H9 (cell line): ENCODE data around the gene NRG3. TPM values are rescaled to one million over a fixed set of nuclear protein-coding genes. Genes with fewer than 3 reads are reported as not detected.

Experiments used
- DNase-seq: peaks from one replicate; pipeline ENCODE4 v3.0.0-alpha.2; 2017
- H2AFZ ChIP-seq: one replicate; pipeline ENCODE4 v1.6.1; 2013; ENCODE audit warnings: mild to moderate bottlenecking, low read length, control low read depth, moderate library complexity
- H2AK5ac ChIP-seq: 2 replicates; pipeline ENCODE4 v1.6.1; 2013; ENCODE audit warnings: low read length, control low read depth, mixed read lengths; ENCODE audit not compliant: insufficient read length
- H2BK120ac ChIP-seq: one replicate; pipeline ENCODE4 v1.6.1; 2013; ENCODE audit warnings: low read depth, mild to moderate bottlenecking, low read length, control low read depth, inconsistent platforms; ENCODE audit not compliant: poor library complexity, severe bottlenecking
- H2BK12ac ChIP-seq: 2 replicates; pipeline ENCODE4 v1.6.1; 2013; ENCODE audit warnings: low read length, control low read depth, mixed read lengths, low read depth; ENCODE audit not compliant: insufficient read length
- H2BK15ac ChIP-seq: 2 replicates; pipeline ENCODE4 v1.6.1; 2013; ENCODE audit warnings: low read depth, low read length, control low read depth
- H2BK20ac ChIP-seq: one replicate; pipeline ENCODE4 v1.6.1; 2013; ENCODE audit warnings: low read depth, mild to moderate bottlenecking, low read length, control low read depth, inconsistent platforms; ENCODE audit not compliant: poor library complexity, severe bottlenecking
- H2BK5ac ChIP-seq: 2 replicates; pipeline ENCODE4 v1.6.1; 2013; ENCODE audit warnings: low read length, control low read depth, mixed read lengths; ENCODE audit not compliant: insufficient read length
- H3K14ac ChIP-seq: 2 replicates; pipeline ENCODE4 v1.6.1; 2013; ENCODE audit warnings: low read length, control low read depth; ENCODE audit not compliant: insufficient read depth
- H3K18ac ChIP-seq: 2 replicates; pipeline ENCODE4 v1.6.1; 2013; ENCODE audit warnings: low read depth, mild to moderate bottlenecking, mixed read lengths, low read length, control low read depth; ENCODE audit not compliant: insufficient read length
- H3K23ac ChIP-seq: 2 replicates; pipeline ENCODE4 v1.6.1; 2013; ENCODE audit warnings: low read length, control low read depth, mixed read lengths, low read depth; ENCODE audit not compliant: insufficient read length
- H3K23me2 ChIP-seq: 2 replicates; pipeline ENCODE4 v1.6.1; 2013; ENCODE audit warnings: low read depth, mild to moderate bottlenecking, mixed read lengths, low read length, control low read depth; ENCODE audit not compliant: insufficient read length, poor library complexity, severe bottlenecking
- H3K27ac ChIP-seq: 2 replicates; pipeline ENCODE4 v1.5.1; 2013; ENCODE audit warnings: low read length, control low read depth, mixed read lengths, low read depth; ENCODE audit not compliant: insufficient read length
- H3K27me3 ChIP-seq: 2 replicates; pipeline ENCODE4 v1.6.1; 2013; ENCODE audit warnings: low read length, control low read depth, inconsistent platforms; ENCODE audit not compliant: insufficient read depth
- H3K4ac ChIP-seq: 2 replicates; pipeline ENCODE4 v1.6.1; 2013; ENCODE audit warnings: low read depth, mild to moderate bottlenecking, control low read depth, inconsistent platforms, low read length, moderate library complexity
- H3K4me1 ChIP-seq: 2 replicates; pipeline ENCODE4 v1.6.1; 2013; ENCODE audit warnings: low read length, control low read depth, inconsistent platforms; ENCODE audit not compliant: insufficient read depth
- H3K4me2 ChIP-seq: 2 replicates; pipeline ENCODE4 v1.6.1; 2013; ENCODE audit warnings: low read length, control low read depth, mixed read lengths; ENCODE audit not compliant: insufficient read length, insufficient read depth
- H3K56ac ChIP-seq: 2 replicates; pipeline ENCODE4 v1.6.1; 2013; ENCODE audit warnings: low read depth, mild to moderate bottlenecking, mixed read lengths, low read length, control low read depth; ENCODE audit not compliant: insufficient read length
- H3K79me1 ChIP-seq: 2 replicates; pipeline ENCODE4 v1.6.1; 2013; ENCODE audit warnings: low read depth, mild to moderate bottlenecking, moderate library complexity, low read length, control low read depth, inconsistent platforms; ENCODE audit not compliant: insufficient read depth, poor library complexity, severe bottlenecking
- H3K79me2 ChIP-seq: 2 replicates; pipeline ENCODE4 v1.6.1; 2013; ENCODE audit warnings: low read length, control low read depth, inconsistent platforms; ENCODE audit not compliant: insufficient read depth
- H3K9ac ChIP-seq: 2 replicates; pipeline ENCODE4 v1.6.1; 2013; ENCODE audit warnings: low read length, control low read depth, mixed read lengths; ENCODE audit not compliant: insufficient read length; ENCODE audit errors: extremely low read depth
- H3K9me3 ChIP-seq: one replicate; pipeline ENCODE4 v1.6.1; 2013; ENCODE audit warnings: low read depth, low read length, inconsistent platforms; ENCODE audit not compliant: control insufficient read depth
- H3T11ph ChIP-seq: one replicate; pipeline ENCODE4 v1.6.1; 2013; ENCODE audit warnings: mild to moderate bottlenecking, low read length, control low read depth, inconsistent platforms
- H4K20me1 ChIP-seq: one replicate; pipeline ENCODE4 v1.6.1; 2013; ENCODE audit not compliant: control insufficient read depth, insufficient read length, insufficient read depth
- H4K5ac ChIP-seq: 2 replicates; pipeline ENCODE4 v1.6.1; 2013; ENCODE audit warnings: low read depth, mild to moderate bottlenecking, mixed read lengths, low read length, control low read depth; ENCODE audit not compliant: insufficient read length
- H4K8ac ChIP-seq: replicated peaks from 2 replicates; pipeline ENCODE4 v1.6.1; 2013; ENCODE audit warnings: low read length, control low read depth, mixed read lengths, low read depth; ENCODE audit not compliant: insufficient read length
- H4K91ac ChIP-seq: 2 replicates; pipeline ENCODE4 v1.6.1; 2013; ENCODE audit warnings: low read depth, mild to moderate bottlenecking, moderate library complexity, mixed read lengths, low read length, control low read depth; ENCODE audit not compliant: insufficient read length
- H3K27ac Mint-ChIP-seq, 3 experiments: 2 replicates in 2 of 3; 3 replicates in 1 of 3; pipeline ENCODE4 v1.8.0; 2020 to 2021; ENCODE audit warnings: mixed read lengths in 3 of 3, mild to moderate bottlenecking in 1 of 3, moderate library complexity in 1 of 3
- H3K27me3 Mint-ChIP-seq: 2 replicates; pipeline ENCODE4 v1.8.0; 2021; ENCODE audit warnings: low read depth, mild to moderate bottlenecking, moderate library complexity, mixed read lengths
- H3K36me3 Mint-ChIP-seq, 3 experiments: 2 replicates in 2 of 3; 3 replicates in 1 of 3; pipeline ENCODE4 v1.8.0; 2020 to 2021; ENCODE audit warnings: low read depth in 3 of 3, mixed read lengths in 3 of 3; ENCODE audit not compliant: insufficient read depth in 1 of 3
- H3K4me1 Mint-ChIP-seq, 2 experiments: 2 replicates each; pipeline ENCODE4 v1.8.0; 2020; ENCODE audit warnings: mixed read lengths in 2 of 2
- H3K4me3 Mint-ChIP-seq, 2 experiments: 2 replicates in 1 of 2; 3 replicates in 1 of 2; pipeline ENCODE4 v1.8.0; 2020 to 2021; ENCODE audit warnings: mild to moderate bottlenecking in 2 of 2, mixed read lengths in 2 of 2, moderate library complexity in 1 of 2
- H3K9me3 Mint-ChIP-seq, 2 experiments: 2 replicates in 1 of 2; 3 replicates in 1 of 2; pipeline ENCODE4 v1.8.0; 2020; ENCODE audit warnings: mild to moderate bottlenecking in 2 of 2, mixed read lengths in 2 of 2, moderate library complexity in 1 of 2
- CTCF ChIP-seq: fragments of 200-600 bp; sonication (generic); conservative IDR thresholded peaks from 3 replicates; pipeline ENCODE4 v1.8.0; 2021; ENCODE audit warnings: antibody characterized with exemption, mild to moderate bottlenecking
- WGBS: extraction: QIAGEN DNeasy Blood & Tissue Kit; methylation state at CpG from one replicate; pipeline ENCODE4 v1.1.7; 2013; ENCODE audit warnings: missing lambda C conversion rate, low lambda C conversion rate, mixed read lengths; ENCODE audit not compliant: insufficient read length; ENCODE audit errors: extremely low coverage; 5-methylcytosine and 5-hydroxymethylcytosine counted together
- total RNA-seq: library from RNA; stranded (reverse); gene quantifications from 2 replicates; pipeline ENCODE4 v1.2.1, GENCODE V29; 2021

The NRG3 gene
- total RNA-seq, 1 experiment from 2014 or later: 1.6 TPM

GRCh38 chr10:82492647-82493046, 617.7 kb downstream of the NRG3 start:
- no peaks in the 10 kb centered on the region for H3K9me3 ChIP-seq
- no peak overlapping the region for H4K5ac ChIP-seq

More at GRCh38 chr10:82492647-82493046, 617.7 kb downstream of the NRG3 start:
- no peak overlapping the region for H3K4me3 Mint-ChIP-seq
- H3K4me1 Mint-ChIP-seq: no peaks in the 10 kb centered on the region
- no peak overlapping the region for H3K27ac Mint-ChIP-seq
- H2BK12ac ChIP-seq: no peak overlapping the region
- no peak overlapping the region for H4K91ac ChIP-seq
- no peak overlapping the region for H2AFZ ChIP-seq
- no peaks in the 10 kb centered on the region for H3K36me3 Mint-ChIP-seq
- H3K18ac ChIP-seq: no peak overlapping the region
- H2BK15ac ChIP-seq: no peak overlapping the region
- H3K79me2 ChIP-seq: no peaks in the 10 kb centered on the region
- no peak for DNase-seq
- H4K20me1 ChIP-seq: no peaks in the 10 kb centered on the region
- no peak for TF ChIP-seq CTCF
- H3T11ph ChIP-seq: no peak overlapping the region
- H3K23ac ChIP-seq: no peak overlapping the region
- H4K8ac ChIP-seq: no peak overlapping the region
- H3K27ac ChIP-seq: no peak overlapping the region
- H2BK120ac ChIP-seq: no peak overlapping the region
- H3K4me2 ChIP-seq: no peak overlapping the region
- H3K79me1 ChIP-seq: no peaks in the 10 kb centered on the region
- H3K27me3 ChIP-seq: no peaks in the 10 kb centered on the region
- no peaks in the 10 kb centered on the region for H3K27me3 Mint-ChIP-seq
- no peak overlapping the region for H2BK20ac ChIP-seq
- no peak overlapping the region for H3K4ac ChIP-seq
- no peak overlapping the region for H3K56ac ChIP-seq
- H2AK5ac ChIP-seq: no peak overlapping the region
- no peak overlapping the region for H3K14ac ChIP-seq
- no peaks in the 10 kb centered on the region for H3K23me2 ChIP-seq
- no peak overlapping the region for H2BK5ac ChIP-seq
- H3K9ac ChIP-seq: no peak overlapping the region
- no peaks in the 10 kb centered on the region; a peak in 2 of 5 replicates for H3K9me3 Mint-ChIP-seq
- H3K4me1 ChIP-seq: no peaks in the 10 kb centered on the region
- no CpG with 5 or more reads among the region's 2 CpGs for WGBS
